Right lobe of liver (tissue), 4 donors: ENCODE measurements around the gene TNK1.

Experiments
- POLR2A ChIP-seq: fragments of 450-650 bp; IDR thresholded peaks from one replicate; pipeline ENCODE4 v1.6.1; 2017; ENCODE audit warnings: antibody characterized with exemption, mild to moderate bottlenecking
- TF ChIP-seq, protein P1 (sequence below), 4 donors: fragments of 200-600 bp in 3 of 4; fragments of 450-650 bp in 1 of 4; IDR thresholded peaks; one replicate each; pipeline versions ENCODE4 v1.5.1 to v1.8.0; 2016 to 2022; ENCODE audit warnings: antibody characterized with exemption in 4 of 4, mild to moderate bottlenecking in 2 of 4
- donor health status: DM: no; HTN: no; CAD: no.
- donor health status: DM: no; HTN: no; CAD: no.
- donor health status: DM: no; HTN: yes; CAD: no.

DNA sequence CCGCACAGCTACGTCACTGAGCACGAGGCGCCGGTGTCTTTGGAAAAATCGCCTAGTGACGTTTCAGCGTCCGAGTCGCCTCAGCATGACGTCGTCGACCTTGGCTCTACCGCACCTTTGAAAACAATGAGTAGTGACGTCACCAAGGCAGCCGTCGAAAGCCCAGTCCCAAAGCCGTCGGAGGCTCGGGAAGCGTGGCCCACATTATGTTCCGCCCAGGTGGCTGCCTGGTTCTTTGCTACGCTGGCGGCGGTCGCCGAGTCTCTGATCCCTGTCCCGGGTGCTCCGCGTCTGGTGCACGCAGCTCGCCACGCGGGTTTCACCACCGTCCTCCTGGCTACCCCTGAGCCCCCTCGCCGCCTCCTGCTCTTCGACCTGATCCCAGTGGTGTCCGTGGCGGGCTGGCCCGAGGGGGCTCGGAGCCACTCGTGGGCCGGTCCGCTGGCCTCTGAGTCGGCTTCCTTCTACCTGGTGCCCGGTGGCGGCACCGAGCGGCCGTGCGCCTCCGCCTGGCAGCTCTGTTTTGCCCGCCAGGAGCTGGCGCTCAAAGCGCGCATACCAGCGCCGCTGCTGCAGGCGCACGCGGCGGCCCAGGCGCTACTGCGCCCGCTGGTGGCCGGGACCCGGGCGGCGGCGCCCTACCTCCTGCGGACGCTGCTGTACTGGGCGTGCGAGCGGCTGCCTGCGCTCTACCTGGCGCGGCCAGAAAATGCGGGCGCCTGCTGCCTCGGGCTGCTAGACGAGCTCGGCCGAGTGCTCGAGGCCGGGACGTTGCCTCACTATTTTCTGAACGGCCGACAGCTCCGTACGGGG, 55.9 kb downstream of the TNK1 start:
- TF ChIP-seq POLR2A: peak; percentile 57
- TF ChIP-seq, protein P1, sequence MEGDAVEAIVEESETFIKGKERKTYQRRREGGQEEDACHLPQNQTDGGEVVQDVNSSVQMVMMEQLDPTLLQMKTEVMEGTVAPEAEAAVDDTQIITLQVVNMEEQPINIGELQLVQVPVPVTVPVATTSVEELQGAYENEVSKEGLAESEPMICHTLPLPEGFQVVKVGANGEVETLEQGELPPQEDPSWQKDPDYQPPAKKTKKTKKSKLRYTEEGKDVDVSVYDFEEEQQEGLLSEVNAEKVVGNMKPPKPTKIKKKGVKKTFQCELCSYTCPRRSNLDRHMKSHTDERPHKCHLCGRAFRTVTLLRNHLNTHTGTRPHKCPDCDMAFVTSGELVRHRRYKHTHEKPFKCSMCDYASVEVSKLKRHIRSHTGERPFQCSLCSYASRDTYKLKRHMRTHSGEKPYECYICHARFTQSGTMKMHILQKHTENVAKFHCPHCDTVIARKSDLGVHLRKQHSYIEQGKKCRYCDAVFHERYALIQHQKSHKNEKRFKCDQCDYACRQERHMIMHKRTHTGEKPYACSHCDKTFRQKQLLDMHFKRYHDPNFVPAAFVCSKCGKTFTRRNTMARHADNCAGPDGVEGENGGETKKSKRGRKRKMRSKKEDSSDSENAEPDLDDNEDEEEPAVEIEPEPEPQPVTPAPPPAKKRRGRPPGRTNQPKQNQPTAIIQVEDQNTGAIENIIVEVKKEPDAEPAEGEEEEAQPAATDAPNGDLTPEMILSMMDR (IDR thresholded peaks at IDR 0.05): peak; percentile 90 to 97 (median 92)
